HAP-1 (cell line): Measurements from ENCODE around the gene NUP62CL.

Experiments used
- DNase-seq, 2 experiments: peaks; one replicate each; pipeline ENCODE4 v3.0.0-alpha.2; 2016 to 2020; ENCODE audit warnings: low spot score in 2 of 2
- H3K27me3 ChIP-seq: fragments of 250-450 bp; sonication (Bioruptor Pico); 2 replicates; pipeline ENCODE4 v1.5.1; 2020; ENCODE audit warnings: low read depth, mild to moderate bottlenecking, moderate library complexity
- H3K36me3 ChIP-seq: fragments of 250-450 bp; sonication (Bioruptor Pico); replicated peaks from 2 replicates; pipeline ENCODE4 v1.5.1; 2020; ENCODE audit warnings: mild to moderate bottlenecking
- H3K4me1 ChIP-seq: fragments of 250-450 bp; sonication (Bioruptor Pico); 2 replicates; pipeline ENCODE4 v1.5.1; 2020; ENCODE audit warnings: mild to moderate bottlenecking
- H3K4me3 ChIP-seq: fragments of 250-450 bp; sonication (Bioruptor Pico); 2 replicates; pipeline ENCODE4 v1.5.1; 2020; ENCODE audit warnings: mild to moderate bottlenecking, moderate library complexity
- H3K9me3 ChIP-seq: fragments of 250-450 bp; sonication (Bioruptor Pico); 2 replicates; pipeline ENCODE4 v1.5.1; 2020; ENCODE audit warnings: mild to moderate bottlenecking, moderate library complexity
- in situ Hi-C: fragments of 300-500 bp; cut with MboI; formaldehyde crosslinking; loops from 3 replicates; pipeline ENCODE4 v1.14.3; 2020; ENCODE audit warnings: low sequenced_read_pairs, inconsistent platforms, mixed read lengths

NUP62CL gene

GRCh38 chrX:107118322-107119147, 87.7 kb downstream of the NUP62CL start, which contains the start of gene RBM41:
TSS of gene RBM41 (minus strand) at chrX:107118822. CDS start at chrX:107118773, 49 bp downstream.
- no peaks in the 10 kb centered on the region for H3K9me3 ChIP-seq
- no peaks in the 10 kb centered on the region for H3K27me3 ChIP-seq
- peak; percentile 85 to 88 for DNase-seq
- in situ Hi-C loops = no loop called here
- peaks cover 6% of the 10 kb centered on the region; the same call in 1 of the 2 replicates for H3K4me1 ChIP-seq
- peaks cover 33% of the 10 kb centered on the region for H3K36me3 ChIP-seq
- peak within 1 kb of the TSS; percentile 67 for H3K4me3 ChIP-seq

GRCh38 chrX:107117993-107118321, 88.3 kb downstream of the NUP62CL start:
- H3K9me3 ChIP-seq = no peaks in the 10 kb centered on the region
- peak in 1 of 2 experiments; percentile 6 for DNase-seq
- H3K4me3 ChIP-seq = peak overlapping the region; percentile 67
- no peaks in the 10 kb centered on the region for H3K27me3 ChIP-seq
- peaks cover 6% of the 10 kb centered on the region; the same call in 1 of the 2 replicates for H3K4me1 ChIP-seq
- H3K36me3 ChIP-seq = peaks cover 38% of the 10 kb centered on the region
- in situ Hi-C loops = no loop called here

GRCh38 chrX:107107459-107107858, 98.8 kb downstream of the NUP62CL start:
- in situ Hi-C loops = no loop called here
- Histone ChIP-seq H3K4me1 (peaks cover 16% of the 10 kb centered on the region), H3K36me3 (peaks cover 39% of the 10 kb centered on the region), H3K27me3 (no peaks in the 10 kb centered on the region), H3K4me3 (no peak overlapping the region), H3K9me3 (no peaks in the 10 kb centered on the region; the same call in 1 of the 2 replicates)
- no peak for DNase-seq

- Histone ChIP-seq H3K9me3 (no peaks in the 10 kb centered on the region; the same call in 1 of the 2 replicates), H3K4me3 (no peak overlapping the region), H3K27me3 (no peaks in the 10 kb centered on the region), H3K36me3 (peaks cover 27% of the 10 kb centered on the region), H3K4me1 (peaks cover 3% of the 10 kb centered on the region)
- in situ Hi-C loops = no loop called here
- DNase-seq = no peak
These were observed 103.3 kb downstream of the NUP62CL start for GRCh38 chrX:107102980-107103379.

- in situ Hi-C loops = no loop called here
- Histone ChIP-seq H3K27me3 (no peaks in the 10 kb centered on the region), H3K4me3 (no peak overlapping the region), H3K36me3 (no peaks in the 10 kb centered on the region), H3K9me3 (no peaks in the 10 kb centered on the region), H3K4me1 (no peaks in the 10 kb centered on the region)
- no peak for DNase-seq
These were observed 130.1 kb downstream of the NUP62CL start for GRCh38 chrX:107076158-107076557.
